Measurements from ENCODE around the gene NOS1AP.
"Not testable (repeated sequence)": the region's sequence is repeated elsewhere in the genome, so short reads cannot be mapped to it uniquely, and the experiment has no call there.

Gene NOS1AP

DNA sequence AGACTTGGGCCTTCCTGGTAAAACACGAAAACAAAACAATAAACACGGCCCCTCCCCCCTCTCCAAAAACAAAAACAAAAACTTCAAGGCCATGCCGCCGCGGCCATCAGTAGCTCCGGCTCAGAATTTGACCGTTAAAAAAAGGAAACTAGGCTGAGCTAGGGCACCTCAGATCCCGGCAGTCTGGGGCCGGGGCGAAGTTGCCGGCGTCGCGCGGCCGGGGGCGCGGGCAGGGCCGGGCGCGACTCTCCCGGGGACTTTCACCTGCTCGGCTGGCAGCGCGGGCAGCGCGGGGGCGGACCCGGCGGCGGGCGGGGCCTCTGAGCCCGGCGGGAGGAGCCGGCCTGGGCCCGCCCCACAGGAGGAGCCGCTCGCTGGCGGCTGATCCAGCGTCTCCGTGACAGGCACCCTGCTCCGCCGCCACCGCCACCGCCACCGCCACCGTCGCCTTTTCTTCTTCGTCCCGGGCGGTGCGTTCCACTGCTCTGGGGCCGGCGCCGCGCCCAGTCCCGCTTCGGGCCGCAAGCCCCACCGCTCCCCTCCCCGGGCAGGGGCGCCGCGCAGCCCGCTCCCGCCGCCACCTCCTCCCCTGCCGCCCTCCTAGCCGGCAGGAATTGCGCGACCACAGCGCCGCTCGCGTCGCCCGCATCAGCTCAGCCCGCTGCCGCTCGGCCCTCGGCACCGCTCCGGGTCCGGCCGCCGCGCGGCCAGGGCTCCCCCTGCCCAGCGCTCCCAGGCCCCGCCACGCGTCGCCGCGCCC, at the start of gene NOS1AP:
Gene NOS1AP, plus strand, starts transcription at position 358 of the 760 bp plus-strand sequence. CDS start 487 bp downstream, outside the sequence.
- DNase-seq: peak; percentile 26

DNA sequence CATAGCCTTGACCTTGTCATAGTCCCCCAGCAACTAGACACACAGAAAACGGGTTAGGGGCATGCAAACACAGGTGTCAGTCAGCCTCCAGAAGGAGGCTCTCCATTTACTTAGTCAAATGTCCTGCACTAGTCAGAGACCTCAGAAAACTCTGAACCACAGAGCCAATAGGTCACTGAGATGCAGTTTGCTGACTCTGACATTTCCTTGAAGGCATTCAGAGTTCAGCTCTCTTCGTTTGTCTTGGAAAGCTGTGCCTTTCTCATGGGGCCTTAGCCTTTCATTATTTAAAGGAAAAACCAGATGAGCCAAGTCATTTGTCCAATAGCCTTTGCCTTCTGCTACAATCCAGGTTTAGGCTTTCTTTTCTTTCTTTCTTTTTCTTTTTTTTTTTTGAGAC, 49.3 kb upstream of the NOS1AP start:
- no peak for DNase-seq

DNA sequence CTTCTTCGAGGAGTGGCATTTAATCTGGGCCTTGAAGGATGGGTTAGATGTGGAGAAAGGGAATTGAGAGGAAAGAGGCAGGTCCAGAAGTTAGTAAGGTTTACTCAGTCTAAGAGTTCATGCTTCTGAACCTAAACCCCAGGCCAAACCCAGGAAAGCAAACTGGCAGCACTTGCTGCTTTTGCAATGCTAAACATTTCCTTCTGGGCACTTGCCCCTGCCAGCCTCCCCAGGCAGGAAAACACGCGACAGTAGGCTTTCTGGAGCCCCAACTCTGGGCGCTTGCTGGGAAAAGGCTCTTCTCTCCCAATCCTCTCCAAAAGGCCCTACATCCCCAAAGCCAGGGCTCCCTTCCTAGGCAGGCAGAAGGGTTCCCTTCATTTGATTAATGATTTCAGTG, 48.4 kb upstream of the NOS1AP start:
- no peak for DNase-seq

DNA sequence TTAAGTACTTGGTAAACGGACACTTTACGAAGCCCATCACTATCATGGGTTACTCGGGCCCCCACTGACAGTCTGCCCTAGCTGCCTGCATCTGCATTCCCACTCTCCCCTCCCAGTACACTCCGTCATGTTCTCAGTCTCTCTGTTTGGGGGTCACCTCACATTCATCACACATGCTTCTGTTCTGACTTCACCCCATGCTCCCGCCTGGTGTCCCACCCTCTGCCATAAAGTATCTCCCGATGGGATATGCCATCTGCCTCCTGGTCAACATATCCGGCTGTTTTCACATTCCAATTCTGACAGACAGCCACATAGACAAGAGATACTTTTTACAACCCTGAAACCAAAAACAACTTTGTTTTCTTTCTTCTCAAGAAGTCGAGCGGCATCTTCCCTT, 46.9 kb upstream of the NOS1AP start:
- no peak for DNase-seq

DNA sequence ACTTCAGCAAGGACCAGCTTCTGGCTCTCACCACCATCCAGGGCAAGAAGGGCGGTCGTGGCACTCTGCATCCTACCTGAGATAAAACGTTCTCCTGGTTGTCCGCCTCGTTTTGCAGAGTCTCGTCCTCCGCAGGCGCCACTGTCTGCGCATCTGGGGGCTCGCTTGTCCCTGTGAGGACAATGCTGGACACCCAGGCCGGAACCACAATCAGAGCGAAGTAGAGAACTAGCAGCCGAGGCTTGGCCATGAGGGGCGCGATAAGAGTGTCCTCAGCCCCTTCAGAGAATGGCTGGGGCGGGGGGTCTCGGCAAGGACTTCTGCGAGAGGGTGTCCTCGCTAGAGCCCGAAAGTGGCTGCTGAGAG, 46.3 kb upstream of the NOS1AP start:
- DNase-seq: no peak

DNA sequence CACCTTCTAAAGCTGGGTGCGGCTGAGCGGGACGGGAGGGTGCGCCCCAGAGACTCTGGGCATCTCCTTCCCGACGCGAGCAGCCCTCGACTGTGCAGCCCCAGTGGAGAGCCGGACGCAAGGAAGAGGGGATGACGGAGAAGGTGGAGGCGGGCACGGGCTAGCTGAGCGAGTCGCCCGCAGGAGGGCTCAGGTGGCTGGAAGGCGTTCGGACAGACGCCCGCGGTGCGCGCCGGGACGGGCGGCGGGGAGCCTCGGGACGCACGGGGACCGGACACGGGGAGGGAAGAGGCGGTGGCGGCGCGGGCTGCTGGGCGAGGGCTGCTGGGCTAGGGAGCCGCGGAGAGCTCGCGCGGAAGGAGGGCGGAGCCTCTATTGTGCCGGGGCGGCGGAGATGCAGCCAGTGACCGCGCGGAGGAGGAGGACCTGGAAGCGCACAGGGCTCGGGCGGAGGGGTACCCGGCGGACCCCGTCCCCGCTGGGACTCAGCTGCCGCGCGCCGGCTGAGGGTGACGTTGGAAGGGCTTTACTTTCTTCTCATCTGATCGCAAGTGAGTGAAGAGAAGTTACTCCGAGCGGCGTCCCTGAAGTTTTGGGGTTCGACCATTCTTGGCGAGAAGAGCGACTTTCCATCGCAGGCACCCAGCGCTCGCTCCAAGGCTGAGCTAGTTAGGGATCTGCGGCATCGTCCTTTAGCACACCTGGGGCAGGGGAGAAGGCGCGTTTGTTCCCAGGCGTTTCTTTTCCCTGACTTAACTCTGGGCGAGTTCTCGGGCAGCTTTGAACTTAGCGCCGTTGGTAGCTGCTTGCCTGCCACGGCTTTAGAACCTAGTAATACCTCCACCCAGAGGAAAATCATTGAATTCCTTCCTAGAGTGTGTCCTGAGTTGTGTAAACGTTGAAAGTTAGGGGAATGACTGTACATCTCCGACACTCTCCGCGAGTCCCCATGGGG, 45.7 kb upstream of the NOS1AP start, which contains the start of gene OLFML2B:
Gene OLFML2B, minus strand, starts transcription at position 323 of the 955 bp plus-strand sequence. CDS start 439 bp downstream, outside the sequence.
- peak; percentile 80 for DNase-seq

DNA sequence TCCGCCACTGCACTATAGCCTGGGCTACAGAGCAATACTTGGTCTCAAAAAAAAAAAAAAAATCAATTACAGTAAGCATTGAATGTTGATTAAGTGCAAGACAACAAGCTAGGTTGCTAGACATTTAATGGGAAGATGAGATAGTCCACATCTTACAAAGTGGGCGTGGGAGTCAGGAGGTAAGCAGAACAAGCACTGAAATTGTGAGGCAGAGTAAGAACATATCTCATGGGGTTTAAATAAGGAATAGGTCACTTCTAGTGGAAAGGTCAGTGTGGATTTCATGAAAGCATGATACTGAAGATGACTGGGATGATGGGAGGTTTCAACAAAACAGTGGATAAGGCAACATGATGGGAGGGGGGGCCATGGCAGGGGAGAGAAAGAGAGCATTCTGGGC, 44.0 kb upstream of the NOS1AP start:
- no peak for DNase-seq

DNA sequence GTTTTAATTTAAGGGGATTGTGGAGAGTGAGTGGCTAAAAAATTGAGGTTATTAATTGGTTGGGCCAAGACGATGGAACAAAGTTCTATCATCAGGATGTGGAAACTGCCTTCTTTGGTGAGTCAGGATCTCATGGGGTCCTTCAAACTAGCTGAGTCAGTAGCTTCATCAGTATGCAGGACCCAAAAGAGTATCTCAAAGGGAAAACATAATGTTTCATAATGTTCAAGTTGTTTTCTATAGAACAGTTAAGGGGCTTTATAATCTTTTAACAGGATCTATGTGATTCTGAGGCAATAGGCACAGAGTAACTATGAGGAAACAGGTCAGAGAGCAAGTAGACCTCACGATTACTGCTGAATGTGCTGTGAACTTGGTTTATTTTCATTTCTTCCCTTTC, 42.6 kb upstream of the NOS1AP start:
- DNase-seq: no peak

DNA sequence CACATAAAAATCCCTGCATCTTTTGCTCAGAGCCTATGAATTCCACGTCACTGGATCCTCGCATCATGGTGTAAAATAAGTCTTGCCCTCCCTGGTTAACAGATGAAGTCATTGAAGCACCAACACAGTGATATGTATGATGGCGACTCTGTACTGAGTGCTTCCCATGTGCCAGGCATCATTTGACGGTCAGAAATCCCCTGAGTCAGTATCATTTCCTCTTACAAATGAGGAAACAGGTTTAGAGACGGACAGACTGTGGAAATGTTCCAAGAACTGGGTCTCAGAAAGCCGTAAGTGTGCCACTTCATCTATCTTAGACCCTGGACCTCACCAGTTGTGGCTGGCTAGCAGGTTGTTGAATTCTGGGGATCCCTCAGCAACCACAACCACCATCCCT, 40.8 kb upstream of the NOS1AP start:
- no peak for DNase-seq

DNA sequence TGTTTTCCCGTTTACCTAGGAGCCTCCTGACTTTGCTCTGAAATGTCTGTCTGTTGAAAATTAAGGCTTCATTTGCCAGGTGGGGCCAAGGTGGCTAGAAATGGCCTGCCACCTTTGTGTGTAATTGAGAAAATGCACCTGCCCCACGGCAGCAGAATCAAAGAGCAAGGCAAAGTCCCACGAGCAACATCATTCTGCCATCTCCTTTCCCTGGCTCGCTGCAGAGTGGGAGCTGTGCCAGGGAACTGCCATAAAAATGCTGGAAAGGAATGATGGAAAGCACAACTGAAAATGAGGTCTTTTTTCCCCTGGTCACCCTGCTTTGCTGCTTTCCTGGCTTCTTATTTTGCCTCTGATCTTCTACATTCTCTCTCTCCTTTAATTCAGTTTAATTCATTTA, 40.3 kb upstream of the NOS1AP start:
- no peak for DNase-seq

DNA sequence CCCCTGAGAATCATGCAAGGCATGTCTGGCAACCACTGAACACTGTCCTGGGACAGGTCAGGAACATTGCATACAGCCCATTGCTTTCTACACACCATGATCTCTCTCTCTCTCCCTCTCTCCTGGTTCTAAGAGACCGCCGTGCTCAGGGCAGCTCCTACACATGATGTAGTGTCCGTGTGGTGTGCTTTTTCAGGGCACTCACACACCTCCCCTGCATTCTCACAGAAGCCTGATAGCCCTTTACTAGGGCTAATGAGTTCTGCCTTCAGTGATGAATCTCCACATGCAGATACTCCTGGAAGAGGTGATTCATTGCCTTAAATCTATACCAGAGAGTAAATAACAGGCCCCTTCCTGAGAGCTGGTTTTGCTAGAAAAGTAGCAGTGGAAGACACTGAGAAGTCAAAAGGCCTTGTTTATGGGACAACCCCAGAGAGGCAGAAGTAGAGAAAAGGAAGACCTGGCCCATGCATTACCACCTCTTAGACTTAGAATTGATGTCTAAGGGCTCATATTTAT, 38.7 kb upstream of the NOS1AP start:
- DNase-seq: no peak

DNA sequence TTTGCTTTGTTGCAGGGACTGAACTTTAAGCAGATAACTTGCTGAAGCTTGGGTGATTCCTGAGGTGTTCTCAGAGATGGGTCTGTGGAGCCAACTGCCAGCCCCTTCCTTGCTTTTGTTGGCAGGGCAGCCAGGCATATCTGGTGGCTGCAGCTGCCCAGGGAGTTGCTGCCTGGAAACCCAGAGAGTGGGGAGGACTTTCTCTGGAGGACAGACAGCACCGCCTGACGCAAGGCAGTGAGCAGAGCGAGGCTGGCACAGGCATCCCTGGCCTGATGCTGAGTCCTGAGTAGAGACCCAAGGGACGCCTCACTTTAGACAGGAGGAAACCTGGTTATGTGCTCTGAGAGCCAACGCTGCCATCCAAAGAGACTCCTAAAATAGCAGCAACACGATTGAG, 36.1 kb upstream of the NOS1AP start:
- DNase-seq: no peak

DNA sequence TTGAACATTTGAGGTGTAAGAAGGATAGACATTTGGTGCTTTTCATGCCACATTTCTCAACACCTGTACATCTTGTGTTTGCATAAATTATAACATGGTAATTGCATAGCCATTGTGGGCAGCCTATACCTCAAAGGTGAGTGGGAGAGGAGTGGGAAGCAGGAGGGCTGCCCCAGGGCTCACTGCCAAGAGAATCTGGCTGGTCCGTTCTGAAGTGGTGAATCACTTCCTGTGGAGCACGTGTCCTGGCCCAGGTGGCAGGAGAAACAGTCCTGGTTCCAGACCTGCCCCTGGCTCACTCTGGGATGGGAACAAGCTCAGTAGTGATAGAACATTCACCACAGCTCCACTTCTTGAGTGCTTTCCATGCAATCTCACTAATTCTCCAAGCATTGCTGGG, 34.2 kb upstream of the NOS1AP start:
- no peak for DNase-seq

DNA sequence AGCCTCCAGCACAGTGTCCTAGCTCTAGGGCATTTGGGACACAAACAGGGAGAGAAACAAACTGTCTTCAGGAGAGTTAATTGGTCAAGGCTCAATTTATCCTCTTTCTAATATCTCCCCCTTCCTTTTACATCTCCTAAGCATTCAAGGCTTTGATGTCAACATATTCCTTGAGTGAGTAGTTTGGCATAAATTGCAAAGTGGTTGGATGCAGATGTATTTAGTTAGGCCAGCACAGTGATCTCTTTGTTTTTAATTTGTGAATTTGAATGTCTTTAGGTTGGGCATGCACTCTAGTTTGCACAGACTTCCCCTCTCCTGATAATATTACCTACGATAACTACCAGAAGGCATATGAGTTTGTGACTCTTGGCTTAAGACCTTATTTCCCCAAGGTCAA, 33.3 kb upstream of the NOS1AP start:
- DNase-seq: no peak

DNA sequence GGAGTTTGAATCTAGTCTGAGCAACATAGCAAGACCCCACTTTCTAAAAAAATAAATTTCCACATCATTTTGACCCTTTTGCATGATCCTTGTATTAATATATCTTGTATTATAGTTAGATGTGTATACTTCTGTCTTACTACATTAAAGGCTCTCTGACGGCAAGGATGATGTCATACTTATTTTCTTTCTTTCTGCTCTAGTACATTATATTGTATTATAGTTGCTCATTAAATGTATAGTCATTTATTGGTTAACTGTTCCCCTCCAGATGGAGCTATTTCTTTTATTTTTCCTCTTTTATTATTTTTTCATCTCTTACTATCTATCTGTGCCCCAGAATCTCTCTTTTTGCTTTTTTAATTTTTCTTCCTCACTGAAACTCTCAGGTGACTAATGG, 30.9 kb upstream of the NOS1AP start:
- no peak for DNase-seq

DNA sequence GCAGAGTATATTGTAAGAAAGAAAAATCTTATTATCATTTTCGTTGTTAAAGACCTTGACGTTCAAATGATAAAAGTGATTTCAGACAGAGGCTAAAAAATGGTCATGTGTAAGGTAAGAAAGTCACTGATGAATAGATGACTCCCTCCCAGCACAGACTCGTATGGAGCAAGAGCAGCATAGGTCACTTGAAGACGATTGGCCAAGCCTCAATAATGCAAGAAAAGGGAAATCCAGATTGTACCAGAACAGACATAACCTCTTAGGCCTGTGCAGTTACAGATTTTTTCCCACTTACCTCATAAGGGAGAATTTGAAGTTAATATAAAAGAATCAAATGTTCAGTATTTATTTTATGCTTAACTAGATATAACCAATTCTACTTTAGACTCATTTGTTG, 29.5 kb upstream of the NOS1AP start:
- DNase-seq: no peak

DNA sequence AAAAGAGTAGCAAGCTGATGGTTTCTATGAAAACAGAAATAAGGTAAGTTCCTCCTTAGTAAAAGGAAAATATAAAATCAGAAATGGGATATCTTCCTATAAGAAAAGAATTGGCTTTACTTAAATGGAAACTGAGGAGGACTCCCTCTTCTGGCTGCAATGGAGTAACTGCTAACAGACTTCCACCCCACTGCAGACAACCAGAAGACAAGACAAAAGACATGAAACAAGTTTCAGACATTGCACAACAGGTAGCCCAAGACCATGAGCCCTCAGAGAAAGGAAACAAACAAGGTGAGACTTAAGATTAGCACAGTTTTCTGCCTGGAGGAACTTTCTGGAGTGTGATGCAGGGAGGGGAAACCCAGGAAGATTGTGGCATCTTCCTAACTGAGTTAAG, 28.8 kb upstream of the NOS1AP start:
- DNase-seq: peak; percentile 50

DNA sequence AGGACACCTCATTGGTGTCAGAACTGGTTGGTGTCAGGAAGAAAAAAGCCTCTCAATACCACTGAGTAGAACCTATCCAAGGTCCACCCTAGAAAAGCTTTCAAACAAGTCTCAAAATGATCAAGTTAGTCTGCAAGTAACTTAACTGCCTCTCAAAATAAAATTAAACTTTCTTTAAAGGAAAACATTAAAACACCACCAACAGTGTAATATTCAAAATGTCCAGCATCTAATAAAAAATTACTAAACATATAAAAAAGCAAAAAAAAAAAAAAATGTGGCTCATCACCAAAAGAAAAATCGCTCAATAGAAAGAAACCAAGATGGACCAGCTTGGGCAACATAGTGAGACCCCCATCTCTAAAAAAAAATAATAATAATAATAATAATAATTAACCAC, 27.1 kb upstream of the NOS1AP start:
- DNase-seq: no peak

DNA sequence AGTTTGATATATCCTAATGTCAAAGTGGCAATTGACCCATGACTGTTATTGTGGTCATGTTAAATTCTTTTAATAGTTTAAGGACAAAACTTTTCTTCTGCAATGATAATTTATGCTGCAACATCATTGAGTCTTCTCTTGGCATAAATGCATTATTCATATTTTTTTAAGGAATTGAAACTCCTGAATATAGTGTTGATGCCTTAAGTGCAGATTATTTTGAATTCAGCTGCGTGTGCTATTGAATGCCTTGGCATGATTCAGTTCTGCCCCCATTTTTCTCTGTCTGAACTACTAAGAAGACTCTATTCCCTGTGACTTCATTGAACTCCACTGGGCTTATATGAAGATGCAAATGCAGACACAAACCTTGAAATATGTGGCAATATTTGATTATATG, 22.6 kb upstream of the NOS1AP start:
- no peak for DNase-seq

DNA sequence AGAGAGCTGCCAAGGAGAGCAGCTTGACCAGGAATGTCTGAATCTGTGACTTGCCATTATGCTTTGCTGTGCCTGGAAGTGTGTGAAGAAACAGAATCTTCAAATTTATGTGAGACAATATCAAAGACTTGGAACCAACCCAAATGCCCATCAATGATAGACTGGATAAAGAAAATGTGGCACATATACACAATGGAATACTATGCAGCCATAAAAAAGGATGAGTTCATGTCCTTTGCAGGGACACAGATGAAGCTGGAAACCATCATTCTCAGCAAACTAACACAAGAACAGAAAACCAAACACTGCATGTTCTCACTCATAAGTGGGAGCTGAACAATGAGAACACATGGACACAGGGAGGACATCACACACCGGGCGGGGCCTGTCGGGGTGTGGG, 15.5 kb upstream of the NOS1AP start:
- DNase-seq: not testable (repeated sequence)

DNA sequence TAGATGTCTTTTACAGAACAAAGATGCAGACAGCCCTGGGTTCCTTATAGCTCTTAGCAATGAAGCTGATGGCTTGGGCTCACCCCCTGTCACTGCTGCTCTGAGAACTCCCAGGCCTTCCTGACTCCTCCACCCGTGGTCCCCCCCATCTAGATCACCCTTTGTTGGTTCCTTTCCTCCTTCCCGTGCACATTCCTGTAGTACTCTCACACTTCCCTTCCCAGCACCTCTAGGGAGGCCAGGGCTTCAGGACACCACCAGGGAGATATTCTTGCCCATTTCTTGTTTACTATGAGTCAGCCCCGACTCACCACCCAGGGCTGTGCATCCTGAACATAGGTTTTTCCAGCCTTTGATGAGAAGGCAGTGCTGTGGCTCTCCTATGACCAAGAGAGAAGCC, 14.4 kb upstream of the NOS1AP start:
- DNase-seq: peak; percentile 89

DNA sequence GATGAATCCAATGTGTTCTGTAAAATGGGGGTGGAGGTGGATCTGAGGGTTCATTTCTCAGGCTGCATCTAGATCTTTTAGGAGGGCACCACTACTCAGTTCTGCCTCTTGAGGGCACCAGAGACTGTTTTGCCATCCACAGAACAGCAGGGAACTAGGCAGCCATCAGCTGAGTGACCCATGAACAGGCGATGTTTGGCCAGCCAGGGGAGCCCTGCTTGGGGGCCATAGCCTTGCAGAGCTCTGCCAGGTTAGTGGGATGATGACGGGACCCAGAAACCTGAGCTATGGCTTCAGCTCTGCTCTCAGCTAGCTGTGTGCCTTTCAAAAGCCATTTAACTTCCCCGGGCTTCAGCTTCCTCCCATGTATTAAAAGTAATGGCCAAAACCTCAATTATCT, 13.4 kb upstream of the NOS1AP start:
- DNase-seq: peak; percentile 66

DNA sequence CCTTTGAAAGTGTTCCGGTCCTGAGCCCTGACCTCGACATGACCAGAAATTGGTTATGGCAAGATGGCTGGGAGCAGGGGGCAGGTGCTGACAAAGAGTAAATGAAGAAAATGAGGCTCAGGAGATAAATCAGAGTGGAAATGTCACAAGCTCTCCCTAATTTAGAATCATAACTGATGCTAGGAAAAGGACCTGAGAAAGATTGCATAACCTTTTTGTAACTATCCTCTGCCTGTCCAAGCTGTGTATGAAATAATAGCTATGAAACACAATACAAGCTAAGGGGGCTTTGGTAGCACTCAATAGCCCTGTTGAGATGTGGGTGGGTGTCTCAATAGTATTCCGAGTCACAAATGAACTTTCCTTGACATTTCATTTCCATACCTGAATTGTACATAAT, 12.9 kb upstream of the NOS1AP start:
- DNase-seq: no peak

DNA sequence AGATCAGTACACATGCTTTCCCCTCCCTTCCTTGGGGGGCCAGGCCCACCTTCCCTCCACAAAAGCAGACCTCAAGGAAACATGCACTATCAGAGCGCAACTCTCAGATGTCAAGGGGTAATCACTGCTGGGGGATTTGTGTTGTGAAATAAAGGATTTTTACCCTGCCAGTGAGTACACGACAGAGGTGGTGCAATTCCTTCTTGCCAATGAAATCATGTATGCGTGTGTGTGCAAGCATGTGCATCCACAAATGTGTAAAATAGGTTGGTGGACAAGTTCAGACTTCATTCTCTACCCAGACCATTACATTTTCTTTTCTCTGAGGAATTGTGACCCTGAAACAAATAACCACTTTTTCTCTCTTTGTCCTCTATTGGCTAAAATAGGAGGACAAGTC, 9.8 kb upstream of the NOS1AP start:
- DNase-seq: no peak

Measured in HCEC 1CT (cell line).